Coronary artery (tissue), 2 donors: Measurements from ENCODE around the gene ELMO3.
A peak's percentile ranks its signal among the peaks of the same experiment; 100 is the strongest.

Source experiments
- DNase-seq: peaks from one replicate; pipeline ENCODE4 v3.0.0-alpha.2; 2017; ENCODE audit warnings: low spot score
- H3K27ac ChIP-seq, 2 donors: fragments of 200-600 bp; sonication (generic); one replicate each; pipeline ENCODE4 v1.5.1; 2016 to 2019
- H3K4me3 ChIP-seq: fragments of 200-600 bp; sonication (generic); 2 replicates; pipeline ENCODE4 v1.5.1; 2016; ENCODE audit warnings: mild to moderate bottlenecking, moderate library complexity
- TF ChIP-seq, protein P1 (sequence below): fragments of 200-600 bp; sonication (generic); IDR thresholded peaks from one replicate; pipeline ENCODE4 v1.5.1; 2019; ENCODE audit warnings: antibody characterized with exemption

ELMO3 gene

DNA sequence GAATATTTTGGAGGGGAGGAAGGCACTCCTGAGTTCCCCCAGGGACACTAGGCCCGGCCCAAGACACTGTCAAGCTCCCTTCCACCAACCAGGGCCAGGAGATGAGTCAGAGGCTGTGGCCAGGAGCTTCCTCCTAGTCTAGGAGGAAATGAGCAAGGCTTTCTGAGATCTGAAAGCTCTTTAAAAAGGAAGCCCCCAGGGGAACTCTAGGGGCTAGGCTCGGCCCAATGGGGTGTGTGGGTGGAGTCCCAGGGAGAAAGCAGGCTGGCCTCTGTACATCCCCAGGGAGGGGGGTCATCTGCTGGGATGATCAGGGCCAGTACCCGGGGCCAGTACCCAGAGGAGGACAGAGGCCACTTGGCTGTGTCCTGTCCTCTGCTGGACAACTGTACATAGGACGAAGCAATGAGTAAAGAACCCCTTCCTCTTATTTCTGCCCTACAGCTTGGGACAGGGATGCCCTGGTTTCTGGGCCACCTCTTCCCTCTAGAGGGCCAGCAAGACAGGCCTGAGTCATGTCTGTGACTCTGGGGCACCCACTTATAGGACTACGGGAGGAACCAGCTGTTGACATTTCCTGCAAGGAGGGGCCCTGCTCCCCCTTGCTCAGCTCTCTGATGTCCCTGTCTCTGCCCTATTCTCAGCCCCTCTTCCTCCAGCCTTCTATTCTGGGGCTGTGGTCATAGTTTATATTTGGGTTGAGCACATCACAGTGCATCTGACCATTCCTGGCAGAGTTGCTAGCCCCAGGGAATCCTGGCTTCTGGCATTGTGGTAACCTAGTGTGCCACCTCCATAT lies 45.7 kb downstream of the ELMO3 start:
- H3K27ac ChIP-seq, result peak overlapping the region; percentile 64 to 93
- H3K4me3 ChIP-seq, result peak overlapping the region; percentile 86
- TF ChIP-seq, protein P1, sequence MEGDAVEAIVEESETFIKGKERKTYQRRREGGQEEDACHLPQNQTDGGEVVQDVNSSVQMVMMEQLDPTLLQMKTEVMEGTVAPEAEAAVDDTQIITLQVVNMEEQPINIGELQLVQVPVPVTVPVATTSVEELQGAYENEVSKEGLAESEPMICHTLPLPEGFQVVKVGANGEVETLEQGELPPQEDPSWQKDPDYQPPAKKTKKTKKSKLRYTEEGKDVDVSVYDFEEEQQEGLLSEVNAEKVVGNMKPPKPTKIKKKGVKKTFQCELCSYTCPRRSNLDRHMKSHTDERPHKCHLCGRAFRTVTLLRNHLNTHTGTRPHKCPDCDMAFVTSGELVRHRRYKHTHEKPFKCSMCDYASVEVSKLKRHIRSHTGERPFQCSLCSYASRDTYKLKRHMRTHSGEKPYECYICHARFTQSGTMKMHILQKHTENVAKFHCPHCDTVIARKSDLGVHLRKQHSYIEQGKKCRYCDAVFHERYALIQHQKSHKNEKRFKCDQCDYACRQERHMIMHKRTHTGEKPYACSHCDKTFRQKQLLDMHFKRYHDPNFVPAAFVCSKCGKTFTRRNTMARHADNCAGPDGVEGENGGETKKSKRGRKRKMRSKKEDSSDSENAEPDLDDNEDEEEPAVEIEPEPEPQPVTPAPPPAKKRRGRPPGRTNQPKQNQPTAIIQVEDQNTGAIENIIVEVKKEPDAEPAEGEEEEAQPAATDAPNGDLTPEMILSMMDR, result no peak
- peak; percentile 87 for DNase-seq

DNA sequence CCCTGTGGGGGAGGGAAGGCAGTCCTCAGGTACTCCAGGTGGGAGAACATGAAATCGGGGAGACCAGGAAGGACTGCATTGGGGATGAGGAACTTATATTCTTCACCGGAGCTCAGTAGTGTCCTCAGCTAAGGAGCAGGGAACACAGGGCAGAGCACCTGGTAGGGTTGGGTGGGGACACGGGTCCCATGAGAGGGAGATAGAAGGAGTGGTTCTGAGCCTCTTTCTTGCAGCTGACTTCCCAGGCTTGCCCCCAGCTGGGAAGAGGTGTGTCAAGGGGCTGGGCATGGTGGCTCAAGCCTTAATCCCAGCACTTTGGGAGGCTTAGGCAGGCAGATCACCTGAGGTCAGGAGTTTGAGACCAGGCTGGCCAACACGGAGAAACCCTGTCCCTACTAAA lies 46.3 kb downstream of the ELMO3 start:
- Histone ChIP-seq H3K4me3 (peak overlapping the region; percentile 86), H3K27ac (peak overlapping the region; percentile 64 to 93)
- no peak for DNase-seq
- TF ChIP-seq, protein P1, result no peak

DNA sequence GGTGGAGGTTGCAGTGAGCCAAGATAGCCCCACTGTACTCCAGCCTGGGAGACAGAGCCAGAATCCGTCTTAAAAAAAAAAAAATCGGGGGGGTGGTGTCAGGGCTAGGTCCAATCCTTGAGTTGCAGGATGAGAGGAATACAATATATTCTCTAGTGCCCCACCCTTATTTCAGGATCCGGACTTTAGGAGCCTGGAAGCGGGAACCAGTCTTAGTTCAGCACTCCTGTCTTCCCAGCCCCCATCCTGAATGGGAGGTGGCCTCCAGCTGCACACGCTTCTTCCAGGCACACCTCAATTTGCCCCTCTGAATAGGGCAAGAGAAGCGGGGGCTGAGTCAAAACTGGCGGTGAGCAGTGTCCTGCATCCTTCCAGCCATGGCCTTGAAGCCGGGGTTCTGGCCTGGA lies 46.7 kb downstream of the ELMO3 start:
- H3K27ac ChIP-seq, result peak overlapping the region; percentile 59 to 93
- peak overlapping the region; percentile 86 for H3K4me3 ChIP-seq
- DNase-seq, result peak; percentile 83
- TF ChIP-seq, protein P1, result no peak

DNA sequence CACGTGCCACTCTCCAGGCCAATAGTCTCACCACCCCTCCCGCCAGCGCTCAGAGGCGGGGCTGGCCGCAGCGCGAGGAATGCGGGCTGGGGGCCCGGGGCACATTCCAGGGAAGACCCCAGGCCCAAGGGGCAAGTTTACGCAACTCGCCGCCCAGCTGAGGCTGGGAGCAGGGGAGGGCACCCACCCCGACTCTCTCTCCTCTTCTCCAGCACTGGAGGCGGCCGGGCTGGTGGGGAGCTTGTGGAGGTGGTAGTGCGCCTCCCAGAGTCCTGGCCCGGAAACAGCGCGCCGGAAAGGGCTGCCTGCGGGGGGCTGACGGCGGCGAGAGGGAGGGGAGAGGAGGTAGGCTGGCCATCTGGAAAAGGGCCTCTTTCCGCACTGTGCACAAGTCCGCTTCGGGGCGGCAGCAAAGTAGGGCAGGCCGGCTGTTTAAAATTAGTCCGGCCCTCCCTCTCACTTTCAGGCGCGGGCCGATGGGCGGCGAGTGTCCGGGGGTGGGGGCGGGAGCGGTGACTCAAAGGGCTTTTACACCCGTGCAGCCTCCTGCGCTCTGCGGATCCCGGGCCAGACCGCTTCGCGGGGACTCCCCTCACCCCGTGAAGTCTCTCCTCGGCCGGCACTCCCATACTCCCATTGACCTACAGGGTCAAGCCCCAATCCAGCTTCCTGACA lies 47.3 kb downstream of the ELMO3 start:
- peak; percentile 88 for DNase-seq
- TF ChIP-seq, protein P1, result no peak
- Histone ChIP-seq H3K4me3 (peak overlapping the region; percentile 86), H3K27ac (peak overlapping the region; percentile 59 to 93)

GRCh38 chr16:67246756-67247191 lies 47.8 kb downstream of the ELMO3 start:
- H3K27ac ChIP-seq, result peak overlapping the region; percentile 59 to 93
- peak; percentile 80 for DNase-seq
- H3K4me3 ChIP-seq, result peak overlapping the region; percentile 86
- TF ChIP-seq, protein P1, result no peak

DNA sequence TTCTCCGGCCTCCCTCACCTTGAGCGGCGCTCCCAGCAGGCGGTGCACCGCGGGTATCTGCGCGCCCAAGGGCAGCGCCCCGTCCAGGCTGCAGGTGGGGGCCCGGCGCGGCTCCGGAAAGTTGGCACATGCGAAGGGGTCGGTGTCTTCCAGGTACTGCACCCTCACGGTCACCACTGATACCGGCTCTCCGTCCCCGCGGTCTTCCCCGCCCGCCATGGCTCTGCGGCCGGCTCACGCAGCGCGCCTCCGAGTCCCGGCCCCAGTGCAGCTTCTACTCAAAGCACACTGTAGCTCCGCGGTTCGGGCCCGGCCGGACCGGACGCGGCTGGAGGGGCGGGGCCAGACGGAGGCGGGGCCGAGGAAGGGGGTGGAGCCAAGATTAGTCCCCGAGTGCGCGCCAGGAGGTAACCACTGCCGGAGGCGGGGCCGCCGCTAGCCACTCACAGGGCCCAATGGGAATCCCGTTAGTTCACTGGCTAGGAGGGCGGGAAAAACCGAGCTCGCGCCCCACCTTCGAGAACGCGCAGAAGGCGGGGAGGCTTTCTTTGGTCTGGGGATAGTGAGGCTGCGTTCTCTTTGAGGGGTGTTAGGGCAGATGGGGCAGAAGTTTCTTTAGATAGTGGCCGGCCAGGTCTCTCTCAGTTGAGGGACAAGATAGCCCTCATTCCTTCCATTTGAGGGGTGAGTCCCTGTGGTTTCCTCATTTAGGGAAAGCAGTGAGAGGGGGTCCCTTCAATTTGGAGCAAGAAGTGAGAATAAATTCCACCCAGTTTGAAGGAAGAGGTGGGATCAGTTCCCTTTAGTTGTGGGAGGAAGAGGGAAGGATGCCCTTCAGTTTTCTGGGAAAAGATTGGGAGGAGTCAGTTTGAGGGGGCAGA lies 48.5 kb downstream of the ELMO3 start, which contains the start of gene FHOD1:
TSS of gene FHOD1 (minus strand) at position 290 of the 881 bp plus-strand sequence. CDS start at position 219, 71 bp downstream.
- Histone ChIP-seq H3K27ac (peak within 1 kb of the TSS; percentile 59 to 93), H3K4me3 (peak within 1 kb of the TSS; percentile 86)
- DNase-seq, result peak; percentile 99
- TF ChIP-seq, protein P1, result no peak
